GM23338 (cell line): ENCODE data around the gene UBL7. TPM values are rescaled to one million over a fixed set of nuclear protein-coding genes. Genes with fewer than 3 reads are reported as not detected.

Experiments used
- ATAC-seq: fragments of 200-7000 bp; cut with Tn5 transposase; 3 replicates; pipeline ENCODE4 v1.9.1; 2020
- DNase-seq: peaks from one replicate; pipeline ENCODE4 v3.0.0-alpha.2; 2015; ENCODE audit warnings: low spot score
- H2AFZ ChIP-seq: fragments of 200-600 bp; sonication (generic); 2 replicates; pipeline ENCODE4 v1.8.0; 2016; ENCODE audit warnings: antibody characterized with exemption, mild to moderate bottlenecking, moderate library complexity
- H3F3A ChIP-seq: fragments of 200-600 bp; sonication (generic); replicated peaks from 2 replicates; pipeline ENCODE4 v1.8.0; 2017; ENCODE audit warnings: antibody characterized with exemption, mixed run types, low read depth
- H3K27ac ChIP-seq: fragments of 200-600 bp; sonication (generic); 2 replicates; pipeline ENCODE4 v1.6.1; 2016; ENCODE audit warnings: low read depth
- H3K27me3 ChIP-seq: fragments of 200-600 bp; sonication (generic); 2 replicates; pipeline ENCODE4 v1.8.0; 2016; ENCODE audit warnings: mild to moderate bottlenecking, mixed run types, moderate library complexity; ENCODE audit not compliant: insufficient read depth
- H3K36me3 ChIP-seq: fragments of 200-600 bp; sonication (generic); 2 replicates; pipeline ENCODE4 v1.8.0; 2016; ENCODE audit warnings: mild to moderate bottlenecking; ENCODE audit not compliant: insufficient read depth
- H3K4me1 ChIP-seq: fragments of 200-600 bp; sonication (generic); 2 replicates; pipeline ENCODE4 v1.8.0; 2016; ENCODE audit warnings: mild to moderate bottlenecking, moderate library complexity; ENCODE audit not compliant: insufficient read depth
- H3K4me2 ChIP-seq: fragments of 200-600 bp; sonication (generic); 2 replicates; pipeline ENCODE4 v1.7.1; 2017; ENCODE audit warnings: mixed run types
- H3K4me3 ChIP-seq: fragments of 200-600 bp; sonication (generic); 2 replicates; pipeline ENCODE4 v1.6.1; 2016; ENCODE audit warnings: mixed run types
- H3K79me2 ChIP-seq: fragments of 200-600 bp; sonication (generic); replicated peaks from 2 replicates; pipeline ENCODE4 v1.8.0; 2017; ENCODE audit warnings: mild to moderate bottlenecking; ENCODE audit not compliant: insufficient read depth
- H3K9me2 ChIP-seq: fragments of 200-600 bp; sonication (generic); 2 replicates; pipeline ENCODE4 v1.8.0; 2017; ENCODE audit not compliant: insufficient read depth
- H4K20me1 ChIP-seq: fragments of 200-600 bp; sonication (generic); replicated peaks from 2 replicates; pipeline ENCODE4 v1.8.0; 2017; ENCODE audit warnings: mild to moderate bottlenecking; ENCODE audit not compliant: insufficient read depth
- H3K27ac Mint-ChIP-seq: 2 replicates; pipeline ENCODE4 v1.8.0; 2020; ENCODE audit warnings: inconsistent platforms, mild to moderate bottlenecking, moderate library complexity, mixed read lengths
- H3K27me3 Mint-ChIP-seq: 3 replicates; pipeline ENCODE4 v1.8.0; 2022; ENCODE audit warnings: low read depth, mild to moderate bottlenecking, moderate library complexity, mixed read lengths, inconsistent platforms; ENCODE audit not compliant: insufficient read depth, poor library complexity
- H3K36me3 Mint-ChIP-seq: 3 replicates; pipeline ENCODE4 v1.8.0; 2021; ENCODE audit warnings: low read depth, mild to moderate bottlenecking, inconsistent platforms, moderate library complexity, mixed read lengths
- H3K4me1 Mint-ChIP-seq: 3 replicates; pipeline ENCODE4 v1.8.0; 2020; ENCODE audit warnings: mild to moderate bottlenecking, inconsistent platforms, mixed read lengths
- H3K4me3 Mint-ChIP-seq: 3 replicates; pipeline ENCODE4 v1.8.0; 2021; ENCODE audit warnings: moderate library complexity, mild to moderate bottlenecking, inconsistent platforms, mixed read lengths
- H3K9me3 Mint-ChIP-seq: 3 replicates; pipeline ENCODE4 v1.8.0; 2020; ENCODE audit warnings: moderate library complexity, mild to moderate bottlenecking, inconsistent platforms, mixed read lengths
- CREB1 ChIP-seq: fragments of 250-450 bp; sonication (Bioruptor Pico); IDR thresholded peaks from 2 replicates; pipeline ENCODE4 v1.5.0; 2020; ENCODE audit warnings: low read depth, mild to moderate bottlenecking, moderate library complexity
- CTCF ChIP-seq, 2 experiments: fragments of 200-600 bp in 1 of 2; sonication (generic) in 1 of 2; conservative IDR thresholded peaks; 2 replicates each; pipeline versions ENCODE4 v1.5.1 to v1.6.1; 2016 to 2017; ENCODE audit warnings: antibody characterized with exemption in 2 of 2, low read depth in 2 of 2, mild to moderate bottlenecking in 2 of 2, moderate library complexity in 1 of 2
- ETS1 ChIP-seq: IDR thresholded peaks from 2 replicates; pipeline ENCODE4 v1.6.1; 2016; ENCODE audit warnings: antibody characterized with exemption
- EZH2 ChIP-seq: fragments of 200-600 bp; sonication (generic); IDR thresholded peaks from one replicate; pipeline ENCODE4 v1.8.0; 2017; ENCODE audit warnings: antibody characterized with exemption, mild to moderate bottlenecking, low read depth; ENCODE audit not compliant: unreplicated experiment
- EZH2phosphoT487 ChIP-seq: fragments of 200-600 bp; sonication (generic); IDR thresholded peaks from one replicate; pipeline ENCODE4 v1.8.1; 2018; ENCODE audit warnings: antibody characterized with exemption; ENCODE audit not compliant: unreplicated experiment
- JUNB ChIP-seq: IDR thresholded peaks from one replicate; pipeline ENCODE4 v1.6.1; 2016; ENCODE audit warnings: antibody characterized with exemption; ENCODE audit not compliant: unreplicated experiment
- NANOG ChIP-seq: IDR thresholded peaks from 2 replicates; pipeline ENCODE4 v1.6.1; 2016; ENCODE audit warnings: antibody characterized with exemption, borderline replicate concordance
- POLR2AphosphoS5 ChIP-seq: IDR thresholded peaks from 2 replicates; pipeline ENCODE4 v1.6.1; 2016; ENCODE audit warnings: antibody characterized with exemption, low read depth
- REST ChIP-seq: IDR thresholded peaks from one replicate; pipeline ENCODE4 v1.6.1; 2018; ENCODE audit warnings: antibody characterized with exemption; ENCODE audit not compliant: unreplicated experiment
- STAT1 ChIP-seq: IDR thresholded peaks from one replicate; pipeline ENCODE4 v1.6.1; 2016; ENCODE audit warnings: antibody characterized with exemption; ENCODE audit not compliant: unreplicated experiment
- ZNF114 ChIP-seq: fragments of 250-450 bp; sonication (Bioruptor Pico); IDR thresholded peaks from 2 replicates; pipeline ENCODE4 v1.5.0; 2020; ENCODE audit warnings: mild to moderate bottlenecking, moderate library complexity
- ZNF331 ChIP-seq: fragments of 250-450 bp; sonication (Bioruptor Pico); IDR thresholded peaks from 2 replicates; pipeline ENCODE4 v1.5.0; 2020; ENCODE audit warnings: low read depth, mild to moderate bottlenecking, moderate library complexity
- ZNF462 ChIP-seq: fragments of 250-450 bp; sonication (Bioruptor Pico); IDR thresholded peaks from 2 replicates; pipeline ENCODE4 v1.5.0; 2020; ENCODE audit warnings: mild to moderate bottlenecking, moderate library complexity
- polyA plus RNA-seq: library from polyadenylated mRNA; unstranded; fragments of >200 nt; fragmentation: Nextera tagmentation; extraction: Ambion mirVana; gene quantifications from 2 replicates; pipeline ENCODE4 v1.2.1, GENCODE V29; 2016
- total RNA-seq: library from RNA; depleted of rRNA; stranded (reverse); fragments of >200 nt; shearing (Covaris generic); gene quantifications from 2 replicates; pipeline ENCODE4 v1.2.3, GENCODE V29; 2014

The UBL7 gene
- total and polyA plus RNA-seq, 2 experiments from 2014 or later = 73.7 to 99.2 TPM

GRCh38 chr15:74414603-74415338 lies 46.2 kb downstream of the UBL7 start:
- H3K4me1 Mint-ChIP-seq = no peaks in the 10 kb centered on the region
- H3K27me3 ChIP-seq = no peaks in the 10 kb centered on the region
- no peak for ATAC-seq
- peaks cover 3% of the 10 kb centered on the region for H3K27me3 Mint-ChIP-seq
- H3K36me3 ChIP-seq = no peaks in the 10 kb centered on the region
- H2AFZ ChIP-seq = no peak overlapping the region
- H3K27ac ChIP-seq = no peak overlapping the region
- no peaks in the 10 kb centered on the region for H3K4me1 ChIP-seq
- no peaks in the 10 kb centered on the region for H3K9me2 ChIP-seq
- H3K4me2 ChIP-seq = no peak overlapping the region
- TF ChIP-seq ETS1 (no peak), CTCF (conservative IDR thresholded peaks at IDR 0.05; ENCODE audit: low read depth in 2 of 2) (no peak), POLR2AphosphoS5 (no peak), REST (no peak), NANOG (no peak), CREB1 (no peak), ZNF114 (no peak), ZNF462 (CRISPR knock-in tag) (no peak), JUNB (no peak), STAT1 (no peak), EZH2phosphoT487 (no peak), ZNF331 (CRISPR knock-in tag) (no peak), EZH2 (no peak)
- no peak for DNase-seq
- H3K9me3 Mint-ChIP-seq = no peaks in the 10 kb centered on the region; the same call in 2 of the 3 replicates
- no peaks in the 10 kb centered on the region; the same call in 1 of the 2 replicates for H4K20me1 ChIP-seq
- peaks cover 10% of the 10 kb centered on the region for H3K36me3 Mint-ChIP-seq
- no peak overlapping the region for H3K27ac Mint-ChIP-seq
- no peaks in the 10 kb centered on the region for H3F3A ChIP-seq
- peaks cover 4% of the 10 kb centered on the region for H3K79me2 ChIP-seq
- H3K4me3 Mint-ChIP-seq = no peak overlapping the region
- no peak overlapping the region for H3K4me3 ChIP-seq
